ENCODE results near the gene ZNF488. TPM values are rescaled to one million over a fixed set of nuclear protein-coding genes. Genes with fewer than 3 reads are reported as not detected.

ZNF488 gene
- total and polyA plus RNA-seq, 2 donors (not counting 1 experiment from before 2014, with no cell fraction given): not detected

- POLR2A ChIA-PET: no interaction called here
- peaks cover 6% of the 10 kb centered on the region for H3K27me3 Mint-ChIP-seq
- H4K20me1 ChIP-seq (ENCODE audit: control insufficient read depth, insufficient read depth, low read length, poor library complexity, severe bottlenecking): no peaks in the 10 kb centered on the region
- no peak overlapping the region for H3K4me3 Mint-ChIP-seq
- H3K27ac Mint-ChIP-seq: no peak overlapping the region
- DNase-seq: no peak
- 79% methylated on average over 4 of the region's 4 CpGs for WGBS (ENCODE audit: insufficient coverage)
- H3K27me3 ChIP-seq (replicated peaks in 1 of 4; ENCODE audit: control extremely low read depth in 1 of 4, control insufficient read depth in 3 of 4, insufficient read depth in 4 of 4, low read length in 3 of 4): no peaks in the 10 kb centered on the region
- CTCF ChIA-PET: interaction anchor here (1.7 kb wide), 1 partner anchor 11 kb away, joined by 4 read pairs; no protein-coding TSS in a partner anchor
- H3K9me3 Mint-ChIP-seq (ENCODE audit: insufficient read depth): no peaks in the 10 kb centered on the region
- H2AFZ ChIP-seq (ENCODE audit: insufficient read depth, low read depth, low read length, poor library complexity, severe bottlenecking): no peak overlapping the region
- no peak overlapping the region for H3K4me3 ChIP-seq (ENCODE audit: control extremely low read depth in 1 of 5, extremely low read depth in 1 of 5, insufficient read depth in 1 of 5, low read depth in 2 of 5, low read length in 4 of 5)
- no peak overlapping the region for H3K9ac ChIP-seq (ENCODE audit: low read length)
- H3K4me1 Mint-ChIP-seq: no peaks in the 10 kb centered on the region
- no peaks in the 10 kb centered on the region for H3K36me3 ChIP-seq (replicated peaks in 1 of 2; ENCODE audit: control extremely low read depth in 1 of 2, control insufficient read depth in 1 of 2, extremely low read depth in 1 of 2, insufficient read depth in 2 of 2, low read length in 1 of 2)
- ATAC-seq (ENCODE audit: low read depth): no peak
- H3K4me2 ChIP-seq (replicated peaks; ENCODE audit: low read depth, low read length, poor library complexity, severe bottlenecking): no peak overlapping the region
- intact Hi-C loops (cut with micrococcal nuclease): no loop called here
- H3K27ac ChIP-seq (ENCODE audit: low read length in 2 of 2): no peak overlapping the region
- H3K4me1 ChIP-seq (ENCODE audit: control insufficient read depth in 2 of 2, insufficient read depth in 2 of 2, low read length in 2 of 2): no peaks in the 10 kb centered on the region
- H3K79me2 ChIP-seq (ENCODE audit: control insufficient read depth, insufficient read depth, low read length): no peaks in the 10 kb centered on the region
- peaks cover 0 to 15% (median 0%) of the 10 kb centered on the region in 3 donors for H3K9me3 ChIP-seq (ENCODE audit: control extremely low read depth in 1 of 3, control insufficient read depth in 2 of 3, insufficient read depth in 1 of 3, low read length in 2 of 3)
- TF ChIP-seq EZH2 (IDR thresholded peaks at IDR 0.05; ENCODE audit: borderline replicate concordance, insufficient read depth, low read depth, low read length, poor library complexity, severe bottlenecking): no peak
- no peak for TF ChIP-seq CTCF (IDR thresholded peaks at IDR 0.05)
Measured at GRCh38 chr10:47329855-47330254, 54.2 kb downstream of the ZNF488 start.

- no peaks in the 10 kb centered on the region for H3K4me1 Mint-ChIP-seq
Measured at GRCh38 chr10:47326927-47327330, 57.2 kb downstream of the ZNF488 start.

More at GRCh38 chr10:47326927-47327330, 57.2 kb downstream of the ZNF488 start:
- Mint-ChIP-seq H3K9me3 (ENCODE audit: insufficient read depth) (no peaks in the 10 kb centered on the region), H3K27ac (no peak overlapping the region), H3K27me3 (peaks cover 4% of the 10 kb centered on the region), H3K4me3 (no peak overlapping the region)
- no peaks in the 10 kb centered on the region for H3K27me3 ChIP-seq (replicated peaks in 1 of 4; ENCODE audit: control extremely low read depth in 1 of 4, control insufficient read depth in 3 of 4, insufficient read depth in 4 of 4, low read length in 3 of 4)
- H3K36me3 ChIP-seq (replicated peaks in 1 of 2; ENCODE audit: control extremely low read depth in 1 of 2, control insufficient read depth in 1 of 2, extremely low read depth in 1 of 2, insufficient read depth in 2 of 2, low read length in 1 of 2): no peaks in the 10 kb centered on the region
- H3K9me3 ChIP-seq (ENCODE audit: control extremely low read depth in 1 of 3, control insufficient read depth in 2 of 3, insufficient read depth in 1 of 3, low read length in 2 of 3): peaks cover 0 to 15% (median 0%) of the 10 kb centered on the region in 3 donors
- H3K4me1 ChIP-seq (ENCODE audit: control insufficient read depth in 2 of 2, insufficient read depth in 2 of 2, low read length in 2 of 2): no peaks in the 10 kb centered on the region
- H2AFZ ChIP-seq (ENCODE audit: insufficient read depth, low read depth, low read length, poor library complexity, severe bottlenecking): no peak overlapping the region
- no peaks in the 10 kb centered on the region for H3K79me2 ChIP-seq (ENCODE audit: control insufficient read depth, insufficient read depth, low read length)
- H3K27ac ChIP-seq (ENCODE audit: low read length in 2 of 2): no peak overlapping the region
- no peak overlapping the region for H3K4me2 ChIP-seq (replicated peaks; ENCODE audit: low read depth, low read length, poor library complexity, severe bottlenecking)
- H3K4me3 ChIP-seq (ENCODE audit: control extremely low read depth in 1 of 5, extremely low read depth in 1 of 5, insufficient read depth in 1 of 5, low read depth in 2 of 5, low read length in 4 of 5): no peak overlapping the region
- no peak overlapping the region for H3K9ac ChIP-seq (ENCODE audit: low read length)
- no peaks in the 10 kb centered on the region for H4K20me1 ChIP-seq (ENCODE audit: control insufficient read depth, insufficient read depth, low read length, poor library complexity, severe bottlenecking)
- ChIA-PET CTCF (no interaction called here), POLR2A (no interaction called here)
- TF ChIP-seq CTCF (IDR thresholded peaks at IDR 0.05) (no peak), EZH2 (IDR thresholded peaks at IDR 0.05; ENCODE audit: borderline replicate concordance, insufficient read depth, low read depth, low read length, poor library complexity, severe bottlenecking) (no peak)
- DNase-seq: no peak
- no peak for ATAC-seq (ENCODE audit: low read depth)
- 91% methylated on average over 8 of the region's 11 CpGs for WGBS (ENCODE audit: insufficient coverage)
- intact Hi-C loops (cut with micrococcal nuclease): no loop called here

Measured in B cell (primary cell).